ENCODE data around the gene REXO4.

Gene REXO4

GRCh38 chr9:133361507-133362092 lies 56.2 kb downstream of the REXO4 start:
- no peak for DNase-seq (ENCODE audit: low read depth)
- TF ChIP-seq, protein P1, sequence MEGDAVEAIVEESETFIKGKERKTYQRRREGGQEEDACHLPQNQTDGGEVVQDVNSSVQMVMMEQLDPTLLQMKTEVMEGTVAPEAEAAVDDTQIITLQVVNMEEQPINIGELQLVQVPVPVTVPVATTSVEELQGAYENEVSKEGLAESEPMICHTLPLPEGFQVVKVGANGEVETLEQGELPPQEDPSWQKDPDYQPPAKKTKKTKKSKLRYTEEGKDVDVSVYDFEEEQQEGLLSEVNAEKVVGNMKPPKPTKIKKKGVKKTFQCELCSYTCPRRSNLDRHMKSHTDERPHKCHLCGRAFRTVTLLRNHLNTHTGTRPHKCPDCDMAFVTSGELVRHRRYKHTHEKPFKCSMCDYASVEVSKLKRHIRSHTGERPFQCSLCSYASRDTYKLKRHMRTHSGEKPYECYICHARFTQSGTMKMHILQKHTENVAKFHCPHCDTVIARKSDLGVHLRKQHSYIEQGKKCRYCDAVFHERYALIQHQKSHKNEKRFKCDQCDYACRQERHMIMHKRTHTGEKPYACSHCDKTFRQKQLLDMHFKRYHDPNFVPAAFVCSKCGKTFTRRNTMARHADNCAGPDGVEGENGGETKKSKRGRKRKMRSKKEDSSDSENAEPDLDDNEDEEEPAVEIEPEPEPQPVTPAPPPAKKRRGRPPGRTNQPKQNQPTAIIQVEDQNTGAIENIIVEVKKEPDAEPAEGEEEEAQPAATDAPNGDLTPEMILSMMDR (IDR thresholded peaks at IDR 0.05; ENCODE audit: insufficient read depth, low read depth, low read length, missing control alignments), result no peak
- H3K4me3 ChIP-seq (ENCODE audit: low read length), result no peak overlapping the region

- TF ChIP-seq, protein P1 (IDR thresholded peaks at IDR 0.05; ENCODE audit: insufficient read depth, low read depth, low read length, missing control alignments), result no peak
- no peak for DNase-seq (ENCODE audit: low read depth)
- no peak overlapping the region for H3K4me3 ChIP-seq (ENCODE audit: low read length)
Measured at GRCh38 chr9:133360400-133361393, 57.1 kb downstream of the REXO4 start.

GRCh38 chr9:133359399-133360175 lies 58.2 kb downstream of the REXO4 start:
- no peak for DNase-seq (ENCODE audit: low read depth)
- TF ChIP-seq, protein P1 (IDR thresholded peaks at IDR 0.05; ENCODE audit: insufficient read depth, low read depth, low read length, missing control alignments), result peak; percentile 45
- no peak overlapping the region for H3K4me3 ChIP-seq (ENCODE audit: low read length)

- peak overlapping the region; percentile 69 for H3K4me3 ChIP-seq (ENCODE audit: low read length)
- no peak for DNase-seq (ENCODE audit: low read depth)
- TF ChIP-seq, protein P1 (IDR thresholded peaks at IDR 0.05; ENCODE audit: insufficient read depth, low read depth, low read length, missing control alignments), result no peak
Measured at GRCh38 chr9:133357656-133358055, 60.2 kb downstream of the REXO4 start.

- TF ChIP-seq, protein P1 (IDR thresholded peaks at IDR 0.05; ENCODE audit: insufficient read depth, low read depth, low read length, missing control alignments), result no peak
- peak; percentile 91 for DNase-seq (ENCODE audit: low read depth)
- peak within 1 kb of the TSS; percentile 84 for H3K4me3 ChIP-seq (ENCODE audit: low read length)
Measured at GRCh38 chr9:133356391-133357091, 61.3 kb downstream of the REXO4 start, which contains the start of the genes SURF1 and SURF2. TSS of gene SURF1 (minus strand) at chr9:133356487. CDS start at chr9:133356453, 34 bp downstream. TSS of gene SURF2 (plus strand) at chr9:133356550. CDS start at chr9:133356593, 43 bp downstream.

Measured in epithelial cell of esophagus (primary cell).